Measurements from ENCODE around the gene ZNF521.

Gene ZNF521

GRCh38 chr18:25052511-25052921 is 299.4 kb downstream of the ZNF521 start:
- Histone ChIP-seq H3K36me3 (no peaks in the 10 kb centered on the region), H3K27ac (no peak overlapping the region), H3K4me3 (ENCODE audit: low read depth, low read length) (no peak overlapping the region), H3K27me3 (ENCODE audit: insufficient read depth, low read depth, severe bottlenecking) (peaks cover 13% of the 10 kb centered on the region), H3K9me3 (ENCODE audit: severe bottlenecking) (no peaks in the 10 kb centered on the region)
- no peak for DNase-seq
- TF ChIP-seq CTCF (IDR thresholded peaks at IDR 0.05; ENCODE audit: low read depth, low read length) = no peak

- Histone ChIP-seq H3K36me3 (no peaks in the 10 kb centered on the region), H3K27me3 (ENCODE audit: insufficient read depth, low read depth, severe bottlenecking) (peaks cover 5% of the 10 kb centered on the region), H3K27ac (no peak overlapping the region), H3K4me3 (ENCODE audit: low read depth, low read length) (no peak overlapping the region), H3K9me3 (ENCODE audit: severe bottlenecking) (no peaks in the 10 kb centered on the region)
- no peak for DNase-seq
- no peak for TF ChIP-seq CTCF (IDR thresholded peaks at IDR 0.05; ENCODE audit: low read depth, low read length)
Observed at GRCh38 chr18:25050605-25051004, 301.4 kb downstream of the ZNF521 start.

GRCh38 chr18:25047983-25048382 is 304.0 kb downstream of the ZNF521 start:
- DNase-seq = no peak
- Histone ChIP-seq H3K27ac (no peak overlapping the region), H3K36me3 (no peaks in the 10 kb centered on the region), H3K9me3 (ENCODE audit: severe bottlenecking) (no peaks in the 10 kb centered on the region), H3K27me3 (ENCODE audit: insufficient read depth, low read depth, severe bottlenecking) (peaks cover 2% of the 10 kb centered on the region), H3K4me3 (ENCODE audit: low read depth, low read length) (no peak overlapping the region)
- TF ChIP-seq CTCF (IDR thresholded peaks at IDR 0.05; ENCODE audit: low read depth, low read length) = no peak

GRCh38 chr18:25047421-25047820 is 304.5 kb downstream of the ZNF521 start:
- Histone ChIP-seq H3K27ac (no peak overlapping the region), H3K36me3 (no peaks in the 10 kb centered on the region), H3K4me3 (ENCODE audit: low read depth, low read length) (no peak overlapping the region), H3K9me3 (ENCODE audit: severe bottlenecking) (no peaks in the 10 kb centered on the region), H3K27me3 (ENCODE audit: insufficient read depth, low read depth, severe bottlenecking) (peaks cover 7% of the 10 kb centered on the region)
- TF ChIP-seq CTCF (IDR thresholded peaks at IDR 0.05; ENCODE audit: low read depth, low read length) = no peak
- DNase-seq = no peak

GRCh38 chr18:25044694-25045093 is 307.3 kb downstream of the ZNF521 start:
- peaks cover 7% of the 10 kb centered on the region for H3K27me3 ChIP-seq (ENCODE audit: insufficient read depth, low read depth, severe bottlenecking)
- no peaks in the 10 kb centered on the region for H3K9me3 ChIP-seq (ENCODE audit: severe bottlenecking)
- no peaks in the 10 kb centered on the region for H3K36me3 ChIP-seq
- DNase-seq = no peak
- no peak overlapping the region for H3K27ac ChIP-seq
- H3K4me3 ChIP-seq (ENCODE audit: low read depth, low read length) = no peak overlapping the region
- no peak for TF ChIP-seq CTCF (IDR thresholded peaks at IDR 0.05; ENCODE audit: low read depth, low read length)

GRCh38 chr18:25043104-25043503 is 308.9 kb downstream of the ZNF521 start:
- Histone ChIP-seq H3K4me3 (ENCODE audit: low read depth, low read length) (no peak overlapping the region), H3K27me3 (ENCODE audit: insufficient read depth, low read depth, severe bottlenecking) (peaks cover 6% of the 10 kb centered on the region), H3K9me3 (ENCODE audit: severe bottlenecking) (no peaks in the 10 kb centered on the region), H3K36me3 (no peaks in the 10 kb centered on the region), H3K27ac (no peak overlapping the region)
- no peak for TF ChIP-seq CTCF (IDR thresholded peaks at IDR 0.05; ENCODE audit: low read depth, low read length)
- no peak for DNase-seq
